Measurements from ENCODE around the gene TAS2R50. TPM values are rescaled to one million over a fixed set of nuclear protein-coding genes. Genes with fewer than 3 reads are reported as not detected.

TAS2R50 gene
- total RNA-seq, 2 donors from 2014 or later, result 1.2 TPM; not detected in 1

DNA sequence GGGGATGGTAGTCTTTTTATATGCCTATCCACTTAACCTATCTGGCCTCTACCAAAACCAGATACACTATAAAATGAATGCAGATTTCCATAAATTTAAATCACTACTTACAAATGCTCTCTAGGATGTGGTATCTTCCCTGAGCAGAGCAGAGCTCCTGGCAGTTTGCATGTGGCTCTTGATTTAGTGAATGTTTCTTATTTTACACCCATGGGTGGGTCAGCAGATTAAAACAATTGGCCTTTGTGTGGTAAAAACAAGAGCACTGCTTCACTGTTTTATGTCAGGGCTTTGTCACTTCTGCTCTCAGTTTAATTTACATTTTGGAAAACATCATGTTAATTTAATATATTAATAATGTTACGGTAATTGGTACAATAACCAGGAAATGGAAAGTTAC lies 30.2 kb upstream of the TAS2R50 start:
- no peak for DNase-seq (ENCODE audit: low spot score)
- Histone ChIP-seq H3K36me3 (no peaks in the 10 kb centered on the region), H3K27me3 (no peaks in the 10 kb centered on the region), H3K4me3 (no peak overlapping the region), H3K9me3 (no peaks in the 10 kb centered on the region), H3K4me1 (no peaks in the 10 kb centered on the region), H3K27ac (no peak overlapping the region)
- TF ChIP-seq, protein P1, sequence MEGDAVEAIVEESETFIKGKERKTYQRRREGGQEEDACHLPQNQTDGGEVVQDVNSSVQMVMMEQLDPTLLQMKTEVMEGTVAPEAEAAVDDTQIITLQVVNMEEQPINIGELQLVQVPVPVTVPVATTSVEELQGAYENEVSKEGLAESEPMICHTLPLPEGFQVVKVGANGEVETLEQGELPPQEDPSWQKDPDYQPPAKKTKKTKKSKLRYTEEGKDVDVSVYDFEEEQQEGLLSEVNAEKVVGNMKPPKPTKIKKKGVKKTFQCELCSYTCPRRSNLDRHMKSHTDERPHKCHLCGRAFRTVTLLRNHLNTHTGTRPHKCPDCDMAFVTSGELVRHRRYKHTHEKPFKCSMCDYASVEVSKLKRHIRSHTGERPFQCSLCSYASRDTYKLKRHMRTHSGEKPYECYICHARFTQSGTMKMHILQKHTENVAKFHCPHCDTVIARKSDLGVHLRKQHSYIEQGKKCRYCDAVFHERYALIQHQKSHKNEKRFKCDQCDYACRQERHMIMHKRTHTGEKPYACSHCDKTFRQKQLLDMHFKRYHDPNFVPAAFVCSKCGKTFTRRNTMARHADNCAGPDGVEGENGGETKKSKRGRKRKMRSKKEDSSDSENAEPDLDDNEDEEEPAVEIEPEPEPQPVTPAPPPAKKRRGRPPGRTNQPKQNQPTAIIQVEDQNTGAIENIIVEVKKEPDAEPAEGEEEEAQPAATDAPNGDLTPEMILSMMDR (IDR thresholded peaks at IDR 0.05), result no peak

DNA sequence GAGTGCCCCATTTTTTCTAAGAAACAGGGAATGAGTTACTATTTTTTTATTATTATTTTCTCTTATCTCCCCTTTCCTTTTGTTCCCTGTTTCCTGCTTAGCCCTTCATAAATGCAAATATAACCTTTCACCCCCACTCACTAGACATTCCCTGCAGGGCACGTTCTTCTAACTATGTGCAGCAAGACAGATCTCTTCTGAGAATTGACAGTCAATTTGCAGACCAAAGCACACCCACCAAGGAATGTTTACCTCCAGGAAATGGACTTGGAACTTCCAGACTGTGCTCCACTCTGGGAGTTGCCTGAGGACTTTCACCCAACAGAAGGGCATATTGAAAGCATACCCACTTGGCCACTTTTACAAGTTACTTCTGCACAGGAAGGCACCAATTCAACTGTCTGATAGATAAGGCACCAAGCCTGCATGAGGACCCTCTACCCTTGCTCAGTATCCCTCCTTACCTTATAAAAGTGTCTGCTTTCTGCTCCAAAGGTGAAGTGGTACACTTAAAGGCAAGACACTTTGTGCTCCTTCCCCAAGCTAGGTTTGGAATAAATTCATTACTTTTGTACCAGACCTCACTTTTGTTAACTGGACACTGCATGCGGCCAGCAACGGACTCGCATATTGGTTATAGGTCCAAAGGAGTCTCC lies 29.2 kb upstream of the TAS2R50 start:
- H3K4me1 ChIP-seq, result no peaks in the 10 kb centered on the region
- no peaks in the 10 kb centered on the region for H3K36me3 ChIP-seq
- H3K4me3 ChIP-seq, result no peak overlapping the region
- DNase-seq (ENCODE audit: low spot score), result no peak
- H3K9me3 ChIP-seq, result no peaks in the 10 kb centered on the region
- TF ChIP-seq, protein P1 (IDR thresholded peaks at IDR 0.05), result no peak
- H3K27me3 ChIP-seq, result no peaks in the 10 kb centered on the region
- no peak overlapping the region for H3K27ac ChIP-seq

DNA sequence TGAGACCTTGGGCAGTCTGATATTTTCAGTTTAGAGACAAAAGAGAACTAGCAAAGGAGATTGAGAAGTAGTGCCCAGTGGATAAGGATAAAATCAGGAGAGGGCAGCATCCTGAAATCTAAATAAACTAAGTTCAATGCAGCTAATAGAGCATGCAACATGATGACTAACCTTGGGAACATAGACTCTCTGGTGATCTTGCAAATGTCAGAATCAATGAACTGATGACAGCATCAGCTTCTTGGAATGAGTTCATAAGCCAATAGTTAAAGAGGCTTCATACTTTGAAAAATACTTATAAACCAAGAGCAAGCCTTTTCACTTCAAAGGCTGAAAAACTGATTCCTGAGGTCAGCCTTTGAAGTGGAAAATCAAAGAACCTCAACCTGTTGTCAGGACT lies 27.5 kb upstream of the TAS2R50 start:
- Histone ChIP-seq H3K27me3 (no peaks in the 10 kb centered on the region), H3K27ac (no peak overlapping the region), H3K9me3 (no peaks in the 10 kb centered on the region), H3K36me3 (no peaks in the 10 kb centered on the region), H3K4me1 (no peaks in the 10 kb centered on the region), H3K4me3 (no peak overlapping the region)
- TF ChIP-seq, protein P1 (IDR thresholded peaks at IDR 0.05), result no peak
- DNase-seq (ENCODE audit: low spot score), result no peak

DNA sequence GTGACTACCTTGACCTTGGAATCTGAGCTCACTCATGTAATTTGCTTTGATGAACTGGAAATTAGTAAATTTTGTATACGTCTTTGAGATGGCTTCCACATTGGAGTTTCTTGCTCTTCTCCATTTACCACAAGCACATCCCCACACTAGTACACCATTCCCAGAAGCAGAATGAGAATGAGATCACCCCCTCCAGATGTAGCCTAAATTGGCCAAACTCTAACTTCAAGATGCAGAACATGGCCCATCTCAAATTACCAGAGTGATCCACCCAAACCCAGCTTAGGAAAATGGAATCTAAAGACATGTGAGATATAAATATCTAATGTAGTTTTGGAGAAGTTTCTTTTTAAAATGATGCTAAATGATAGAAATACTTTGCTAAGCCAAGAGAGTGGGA lies 20.9 kb upstream of the TAS2R50 start:
- DNase-seq (ENCODE audit: low spot score), result no peak
- TF ChIP-seq, protein P1 (IDR thresholded peaks at IDR 0.05), result no peak
- no peak overlapping the region for H3K27ac ChIP-seq
- no peaks in the 10 kb centered on the region for H3K4me1 ChIP-seq
- no peaks in the 10 kb centered on the region for H3K9me3 ChIP-seq
- no peaks in the 10 kb centered on the region for H3K27me3 ChIP-seq
- no peaks in the 10 kb centered on the region for H3K36me3 ChIP-seq
- no peak overlapping the region for H3K4me3 ChIP-seq

DNA sequence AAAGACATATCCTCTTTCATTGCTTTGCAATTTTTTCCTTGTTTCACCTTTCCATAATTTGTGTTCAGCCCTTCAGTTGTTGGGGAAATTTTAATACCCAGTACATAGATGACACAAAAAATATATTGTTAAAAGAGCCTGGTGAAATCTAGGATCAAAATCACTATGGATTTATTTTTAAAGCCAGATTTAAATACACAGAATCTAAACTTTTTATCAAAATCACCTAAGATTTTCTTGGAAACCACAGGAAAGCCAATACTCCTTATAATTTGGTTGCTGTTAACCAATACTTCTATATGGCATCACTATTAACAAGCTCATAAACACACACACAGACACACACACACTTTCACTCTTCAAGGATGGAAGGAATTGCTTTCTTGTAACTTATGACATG lies 11.5 kb upstream of the TAS2R50 start, which contains the start of gene TAS2R20:
TAS2R20 (minus strand) TSS at position 101 of the 400 bp plus-strand sequence. CDS start 429 bp downstream, outside the sequence.
- no peaks in the 10 kb centered on the region for H3K36me3 ChIP-seq
- no peaks in the 10 kb centered on the region for H3K9me3 ChIP-seq
- TF ChIP-seq, protein P1 (IDR thresholded peaks at IDR 0.05), result no peak
- no peak for DNase-seq (ENCODE audit: low spot score)
- H3K27ac ChIP-seq, result no peak within 1 kb of the TSS
- no peak within 1 kb of the TSS for H3K4me3 ChIP-seq
- no peaks in the 10 kb centered on the region for H3K4me1 ChIP-seq
- no peaks in the 10 kb centered on the region for H3K27me3 ChIP-seq

DNA sequence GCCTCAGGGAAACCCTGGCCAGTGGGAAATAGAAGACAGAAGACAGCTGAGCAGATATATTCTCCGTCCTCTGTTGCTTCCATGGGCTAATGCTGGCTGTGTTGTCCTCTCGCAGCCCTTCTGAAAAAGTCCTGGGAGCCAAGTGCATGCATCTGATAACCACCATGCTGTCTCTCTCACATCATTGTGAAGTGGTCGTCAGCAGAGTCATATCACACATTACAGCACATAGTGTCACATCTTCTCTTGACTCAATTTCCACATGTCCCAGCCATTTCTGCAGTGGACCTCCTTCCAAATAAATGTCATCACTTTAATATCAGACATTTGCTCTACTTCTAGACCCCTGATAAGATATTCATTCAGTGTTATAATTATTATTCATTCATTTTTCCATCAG lies 7.6 kb upstream of the TAS2R50 start:
- no peaks in the 10 kb centered on the region for H3K36me3 ChIP-seq
- DNase-seq (ENCODE audit: low spot score), result no peak
- H3K4me1 ChIP-seq, result no peaks in the 10 kb centered on the region
- H3K4me3 ChIP-seq, result no peak overlapping the region
- TF ChIP-seq, protein P1 (IDR thresholded peaks at IDR 0.05), result no peak
- no peak overlapping the region for H3K27ac ChIP-seq
- H3K9me3 ChIP-seq, result no peaks in the 10 kb centered on the region
- no peaks in the 10 kb centered on the region for H3K27me3 ChIP-seq
